GM12865 (cell line): Measurements from ENCODE around the gene CDHR4.
A peak's percentile ranks its signal among the peaks of the same experiment; 100 is the strongest.
"Not testable (repeated sequence)": the region's sequence is repeated elsewhere in the genome, so short reads cannot be mapped to it uniquely, and the experiment has no call there.

Source experiments
- DNase-seq: peaks from one replicate; pipeline ENCODE4 v3.0.0; 2010; ENCODE audit warnings: low read depth
- H3K4me3 ChIP-seq: 2 replicates; pipeline ENCODE4 v1.5.1; 2011; ENCODE audit warnings: mild to moderate bottlenecking, low read depth, low read length, control low read depth
- CTCF ChIP-seq: IDR thresholded peaks from 2 replicates; pipeline ENCODE4 v1.5.1; 2011; ENCODE audit warnings: low read length, control low read depth, low read depth, inconsistent platforms; ENCODE audit not compliant: insufficient read depth; ENCODE audit errors: missing control alignments

The CDHR4 gene

GRCh38 chr3:49840388-49840787 is 40.7 kb upstream of the CDHR4 start:
- DNase-seq = no peak
- no peak overlapping the region for H3K4me3 ChIP-seq
- no peak for TF ChIP-seq CTCF

GRCh38 chr3:49839193-49839809 is 39.6 kb upstream of the CDHR4 start:
- DNase-seq = peak; percentile 87
- peak; percentile 84 for TF ChIP-seq CTCF

GRCh38 chr3:49831341-49831740 is 31.7 kb upstream of the CDHR4 start:
- TF ChIP-seq CTCF = no peak
- no peak overlapping the region for H3K4me3 ChIP-seq
- no peak for DNase-seq

More at GRCh38 chr3:49839193-49839809, 39.6 kb upstream of the CDHR4 start:
- no peak overlapping the region for H3K4me3 ChIP-seq

- H3K4me3 ChIP-seq = no peak overlapping the region
- TF ChIP-seq CTCF = no peak
- no peak for DNase-seq
Measured at GRCh38 chr3:49826016-49826415, 26.3 kb upstream of the CDHR4 start.

GRCh38 chr3:49823131-49823530 is 23.5 kb upstream of the CDHR4 start:
- not testable (repeated sequence) for DNase-seq, H3K4me3 ChIP-seq

GRCh38 chr3:49813497-49814174 is 14.0 kb upstream of the CDHR4 start, which contains the start of gene UBA7:
Gene UBA7 (minus strand): TSS chr3:49813953. CDS start chr3:49813787, 166 bp downstream.
- H3K4me3 ChIP-seq = peak within 1 kb of the TSS; percentile 84
- peak; percentile 69 for DNase-seq
- no peak for TF ChIP-seq CTCF

- peak overlapping the region; percentile 84 for H3K4me3 ChIP-seq
- no peak for DNase-seq
- no peak for TF ChIP-seq CTCF
Measured at GRCh38 chr3:49812916-49813496, 13.3 kb upstream of the CDHR4 start.
